ENCODE results near the gene P2RY14. TPM values are rescaled to one million over a fixed set of nuclear protein-coding genes. Genes with fewer than 3 reads are reported as not detected.

P2RY14 gene
- total and polyA plus RNA-seq, 10 of the 15 experiments (the other 5 are each of a cell fraction or from before 2014, with no cell fraction given) = 0.06 to 0.37 (median 0.28) TPM; not detected in 7

- BruUV-seq (replicated peaks) = no TSS peak
- intact Hi-C loops (cut with micrococcal nuclease; ENCODE audit: unreplicated experiment) = no loop called here
- Histone ChIP-seq H3K4me1 (ENCODE audit: control insufficient read depth, insufficient read depth, low read length) (no peaks in the 10 kb centered on the region), H3K9ac (ENCODE audit: control insufficient read depth, insufficient read depth, low read length) (no peak overlapping the region), H3K79me2 (ENCODE audit: control insufficient read depth, insufficient read depth, low read length) (no peaks in the 10 kb centered on the region), H3K27ac (ENCODE audit: control insufficient read depth, insufficient read depth) (no peak overlapping the region), H3K9me3 (replicated peaks; ENCODE audit: control insufficient read depth, insufficient read depth, low read length) (no peaks in the 10 kb centered on the region), H3K36me3 (ENCODE audit: control insufficient read depth in 2 of 2, insufficient read depth in 2 of 2, low read length in 1 of 2) (no peaks in the 10 kb centered on the region), H4K20me1 (ENCODE audit: control insufficient read depth, insufficient read depth) (no peaks in the 10 kb centered on the region), H2AFZ (ENCODE audit: control insufficient read depth, low read depth, low read length) (no peak overlapping the region), H3K4me3 (no peak overlapping the region), H3K27me3 (replicated peaks in 1 of 2; ENCODE audit: control insufficient read depth in 2 of 2, insufficient read depth in 2 of 2, low read length in 1 of 2) (peaks cover 0 to 2% of the 10 kb centered on the region in 2 experiments; a peak in 2 of 4 replicates), H3K4me2 (ENCODE audit: control insufficient read depth, insufficient read depth) (no peak overlapping the region)
- ATAC-seq (no peak), DNase-seq (ENCODE audit: low read depth, low spot score) (no peak), FAIRE-seq (no peak)
- RAD21 ChIA-PET (ENCODE audit: unreplicated experiment) = no interaction called here
- in situ Hi-C loops (cut with MboI) = no loop called here
- POLR2A ChIA-PET = interaction anchor here (1.7 kb wide), 1 partner anchor 21 kb away, joined by 3 read pairs; no protein-coding TSS in a partner anchor
- CTCF ChIA-PET = interaction anchor here (1.0 to 1.1 kb wide), 2 partner anchors 15 to 45 kb away, joined by 3 to 4 read pairs; no protein-coding TSS in a partner anchor
- 32% methylated on average over 4 of the region's 4 CpGs for WGBS (ENCODE audit: insufficient coverage, insufficient replicate concordance, low lambda C conversion rate, missing lambda C conversion rate)
- SMC1A ChIA-PET (ENCODE audit: uncharacterized antibody, unreplicated experiment) = no interaction called here
- no peak for TF ChIP-seq CREB1 (IDR thresholded peaks at IDR 0.05; ENCODE audit: low read depth)
- TF ChIP-seq SUPT20H (IDR thresholded peaks at IDR 0.05; ENCODE audit: borderline replicate concordance, control insufficient read depth, low read depth, low read length) = no peak
- TF ChIP-seq POLR2AphosphoS2 (IDR thresholded peaks at IDR 0.05; ENCODE audit: low read depth, low read length) = no peak
- no peak for TF ChIP-seq NFYB (IDR thresholded peaks at IDR 0.05; ENCODE audit: insufficient read depth, low read depth, low read length)
- TF ChIP-seq RBBP5 (conservative IDR thresholded peaks at IDR 0.05) = no peak
- no peak for TF ChIP-seq RAD51 (IDR thresholded peaks at IDR 0.05)
- no peak for TF ChIP-seq KLF5 (IDR thresholded peaks at IDR 0.05; ENCODE audit: partially characterized antibody)
- TF ChIP-seq NBN (IDR thresholded peaks at IDR 0.05) = no peak
- TF ChIP-seq PBX3 (IDR thresholded peaks at IDR 0.05; ENCODE audit: insufficient replicate concordance, low read depth, low read length) = no peak
- TF ChIP-seq E2F8 (IDR thresholded peaks at IDR 0.05; ENCODE audit: low read depth, partially characterized antibody) = no peak
- TF ChIP-seq ZBED1 (IDR thresholded peaks at IDR 0.05; ENCODE audit: borderline replicate concordance) = no peak
- TF ChIP-seq USF2 (IDR thresholded peaks at IDR 0.05; ENCODE audit: borderline replicate concordance, low read depth, low read length) = no peak
- TF ChIP-seq ZNF592 (IDR thresholded peaks at IDR 0.05) = no peak
- TF ChIP-seq RELA (IDR thresholded peaks at IDR 0.05; ENCODE audit: borderline replicate concordance, partially characterized antibody) = no peak
- no peak for TF ChIP-seq SREBF2 (IDR thresholded peaks at IDR 0.05; ENCODE audit: low read length)
- TF ChIP-seq MAX (IDR thresholded peaks at IDR 0.05; ENCODE audit: low read depth, low read length) = no peak
- TF ChIP-seq SREBF1 (IDR thresholded peaks at IDR 0.05; ENCODE audit: low read length) = no peak
Observed at GRCh38 chr3:151213151-151213550, 65.2 kb downstream of the P2RY14 start.

All from GM12878 (cell line).